Trophoblast cell (in vitro differentiated cells and primary cell): ENCODE results near the gene RBM20.
A peak's percentile ranks its signal among the peaks of the same experiment; 100 is the strongest.

ENCODE experiments used
- DNase-seq, 2 donors: peaks; one replicate each; pipeline ENCODE4 v3.0.0-alpha.2; 2016
- H2AFZ ChIP-seq: 2 replicates; pipeline ENCODE4 v1.6.1; 2013; ENCODE audit warnings: low read length, moderate library complexity, mild to moderate bottlenecking; ENCODE audit not compliant: insufficient read depth, poor library complexity
- H2AK5ac ChIP-seq: 2 replicates; pipeline ENCODE4 v1.6.1; 2013; ENCODE audit warnings: mild to moderate bottlenecking, low read length
- H2BK120ac ChIP-seq: 2 replicates; pipeline ENCODE4 v1.6.1; 2013; ENCODE audit warnings: low read length, mild to moderate bottlenecking, moderate library complexity; ENCODE audit not compliant: insufficient read depth, poor library complexity
- H2BK12ac ChIP-seq: 2 replicates; pipeline ENCODE4 v1.6.1; 2013; ENCODE audit warnings: mild to moderate bottlenecking, low read length, moderate library complexity
- H2BK5ac ChIP-seq: 2 replicates; pipeline ENCODE4 v1.6.1; 2013; ENCODE audit warnings: low read length, low read depth, moderate library complexity, mild to moderate bottlenecking; ENCODE audit not compliant: poor library complexity
- H3K14ac ChIP-seq: 2 replicates; pipeline ENCODE4 v1.6.1; 2013; ENCODE audit warnings: mild to moderate bottlenecking, low read length
- H3K18ac ChIP-seq: 2 replicates; pipeline ENCODE4 v1.6.1; 2013; ENCODE audit warnings: mild to moderate bottlenecking, low read length
- H3K23ac ChIP-seq: 2 replicates; pipeline ENCODE4 v1.6.1; 2013; ENCODE audit warnings: low read length
- H3K27ac ChIP-seq: 2 replicates; pipeline ENCODE4 v1.5.1; 2013; ENCODE audit warnings: low read depth, mild to moderate bottlenecking, inconsistent platforms, low read length, moderate library complexity
- H3K27me3 ChIP-seq: 2 replicates; pipeline ENCODE4 v1.6.1; 2013; ENCODE audit warnings: inconsistent platforms, mild to moderate bottlenecking, low read length, moderate library complexity; ENCODE audit not compliant: insufficient read depth
- H3K36me3 ChIP-seq, 2 experiments: 1 replicate in 1 of 2; 2 replicates in 1 of 2; pipeline ENCODE4 v1.6.1; 2013; ENCODE audit warnings: low read length in 2 of 2, mild to moderate bottlenecking in 2 of 2, moderate library complexity in 1 of 2; ENCODE audit not compliant: insufficient read depth in 2 of 2, control insufficient read depth in 1 of 2
- H3K4ac ChIP-seq: 2 replicates; pipeline ENCODE4 v1.6.1; 2013; ENCODE audit warnings: low read depth, mild to moderate bottlenecking, low read length, moderate library complexity
- H3K4me1 ChIP-seq, 2 experiments: 1 replicate in 1 of 2; 2 replicates in 1 of 2; pipeline ENCODE4 v1.6.1; 2013; ENCODE audit warnings: low read length in 2 of 2, mild to moderate bottlenecking in 2 of 2, moderate library complexity in 1 of 2; ENCODE audit not compliant: insufficient read depth in 2 of 2, control insufficient read depth in 1 of 2
- H3K4me2 ChIP-seq: 2 replicates; pipeline ENCODE4 v1.6.1; 2013; ENCODE audit warnings: inconsistent platforms, mild to moderate bottlenecking, low read length, moderate library complexity
- H3K4me3 ChIP-seq: 2 replicates; pipeline ENCODE4 v1.5.1; 2013; ENCODE audit warnings: mild to moderate bottlenecking, low read depth, low read length, inconsistent platforms
- H3K79me1 ChIP-seq: one replicate; pipeline ENCODE4 v1.6.1; 2013; ENCODE audit warnings: low read length
- H3K79me2 ChIP-seq: 2 replicates; pipeline ENCODE4 v1.6.1; 2013; ENCODE audit warnings: low read length, mild to moderate bottlenecking; ENCODE audit not compliant: control insufficient read depth, insufficient read depth, poor library complexity
- H3K9ac ChIP-seq: 2 replicates; pipeline ENCODE4 v1.6.1; 2013; ENCODE audit warnings: mild to moderate bottlenecking, low read length
- H3K9me3 ChIP-seq: 2 replicates; pipeline ENCODE4 v1.6.1; 2013; ENCODE audit warnings: low read depth, mild to moderate bottlenecking, control low read depth, inconsistent platforms, low read length; ENCODE audit not compliant: insufficient read depth
- H4K12ac ChIP-seq: 2 replicates; pipeline ENCODE4 v1.6.1; 2013; ENCODE audit warnings: low read depth, mild to moderate bottlenecking, low read length, moderate library complexity
- H4K8ac ChIP-seq: 2 replicates; pipeline ENCODE4 v1.6.1; 2013; ENCODE audit warnings: low read depth, mild to moderate bottlenecking, low read length, moderate library complexity
- H4K91ac ChIP-seq: one replicate; pipeline ENCODE4 v1.6.1; 2013; ENCODE audit warnings: low read depth, mild to moderate bottlenecking, low read length, moderate library complexity
- WGBS: extraction: QIAGEN DNeasy Blood & Tissue Kit; methylation state at CpG from one replicate; pipeline ENCODE4 v1.1.7; 2013; ENCODE audit warnings: missing lambda C conversion rate; ENCODE audit not compliant: insufficient read length, insufficient coverage; ENCODE audit errors: extremely low coverage; 5-methylcytosine and 5-hydroxymethylcytosine counted together

RBM20 gene

DNA sequence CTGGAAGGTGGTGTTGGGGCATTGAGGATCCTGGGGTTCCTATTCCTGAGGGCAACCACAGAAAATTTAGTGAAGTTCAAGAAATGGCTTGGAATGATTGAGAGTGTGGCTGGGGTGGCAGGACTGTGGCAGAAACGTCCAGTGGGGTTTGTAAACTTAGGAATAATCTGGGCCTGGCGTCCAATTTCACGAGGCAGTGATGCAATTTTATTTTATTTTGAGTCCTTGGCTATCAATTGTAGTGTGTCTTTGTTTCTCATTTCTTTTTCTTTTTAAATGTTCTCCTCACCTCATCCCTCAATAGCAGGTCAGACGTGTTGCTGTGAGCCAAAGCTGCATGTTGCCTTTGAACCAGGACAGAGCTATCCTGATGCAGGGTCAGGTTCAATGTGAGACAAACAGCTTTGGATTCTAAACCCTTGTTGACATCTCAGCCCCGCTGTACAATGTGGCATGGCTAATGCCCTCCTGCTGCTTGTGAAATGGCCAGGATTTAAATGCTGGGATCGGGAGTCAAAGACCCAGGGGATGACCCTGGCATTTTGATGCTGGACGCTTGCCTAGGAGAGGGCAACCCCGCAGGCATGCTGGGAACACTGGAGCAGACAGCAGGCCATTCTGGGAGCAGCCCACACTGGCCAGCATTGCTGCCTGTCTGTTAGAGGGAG is 64.8 kb downstream of the RBM20 start:
- peak overlapping the region; percentile 45 for H2BK12ac ChIP-seq
- no peak overlapping the region for H3K9ac ChIP-seq
- no peak overlapping the region for H2AK5ac ChIP-seq
- H3K9me3 ChIP-seq: no peaks in the 10 kb centered on the region
- H3K4ac ChIP-seq: no peak overlapping the region
- H3K79me2 ChIP-seq: no peaks in the 10 kb centered on the region
- no peak overlapping the region for H3K4me2 ChIP-seq
- H3K4me1 ChIP-seq: peaks cover 5 to 6% of the 10 kb centered on the region in 2 experiments
- H3K27ac ChIP-seq: no peak overlapping the region
- no peak overlapping the region for H2AFZ ChIP-seq
- no peak overlapping the region for H4K12ac ChIP-seq
- H3K14ac ChIP-seq: no peak overlapping the region
- no peaks in the 10 kb centered on the region for H3K36me3 ChIP-seq
- no peak for DNase-seq
- no peaks in the 10 kb centered on the region for H3K27me3 ChIP-seq
- peak overlapping the region; percentile 42 for H3K23ac ChIP-seq
- H3K4me3 ChIP-seq: no peak overlapping the region
- no CpG with 5 or more reads among the region's 8 CpGs for WGBS
- peaks cover 2% of the 10 kb centered on the region for H3K79me1 ChIP-seq
- no peak overlapping the region for H3K18ac ChIP-seq
- H4K91ac ChIP-seq: no peak overlapping the region
- H2BK5ac ChIP-seq: no peak overlapping the region
- H4K8ac ChIP-seq: no peak overlapping the region
- no peak overlapping the region for H2BK120ac ChIP-seq

DNA sequence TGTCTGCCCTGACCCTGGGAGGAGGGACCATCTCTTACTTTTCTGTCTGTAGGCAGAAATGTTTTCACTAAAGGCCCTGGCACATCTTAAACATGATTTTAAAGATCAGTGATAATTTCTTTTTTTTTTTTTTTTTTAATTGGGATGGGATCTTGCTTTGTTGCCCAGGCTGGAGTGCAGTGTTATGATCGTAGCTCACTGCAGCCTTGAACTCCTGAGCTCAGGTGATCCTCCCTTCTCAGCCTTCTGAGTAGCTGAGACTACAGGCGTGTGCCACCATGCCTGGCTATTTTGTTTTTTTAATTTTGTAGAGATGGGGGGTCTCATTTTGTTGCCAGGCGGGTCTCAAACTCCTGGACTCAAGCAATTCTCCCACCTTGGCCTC is 65.3 kb downstream of the RBM20 start:
- H2AK5ac ChIP-seq: no peak overlapping the region
- H3K4ac ChIP-seq: no peak overlapping the region
- H2BK5ac ChIP-seq: no peak overlapping the region
- no peak overlapping the region for H3K4me2 ChIP-seq
- no peak overlapping the region for H4K91ac ChIP-seq
- H3K79me1 ChIP-seq: peaks cover 2% of the 10 kb centered on the region
- H3K36me3 ChIP-seq: no peaks in the 10 kb centered on the region
- no peak overlapping the region for H3K4me3 ChIP-seq
- no peak overlapping the region for H3K18ac ChIP-seq
- H4K12ac ChIP-seq: no peak overlapping the region
- peaks cover 5 to 6% of the 10 kb centered on the region in 2 experiments for H3K4me1 ChIP-seq
- no peak overlapping the region for H2AFZ ChIP-seq
- no peak overlapping the region for H3K9ac ChIP-seq
- no peak for DNase-seq
- no peak overlapping the region for H3K27ac ChIP-seq
- H3K27me3 ChIP-seq: no peaks in the 10 kb centered on the region
- H2BK12ac ChIP-seq: no peak overlapping the region
- H3K14ac ChIP-seq: no peak overlapping the region
- H3K9me3 ChIP-seq: no peaks in the 10 kb centered on the region
- no CpG with 5 or more reads among the region's 3 CpGs for WGBS
- H3K79me2 ChIP-seq: no peaks in the 10 kb centered on the region
- no peak overlapping the region for H4K8ac ChIP-seq
- H3K23ac ChIP-seq: no peak overlapping the region
- H2BK120ac ChIP-seq: no peak overlapping the region

DNA sequence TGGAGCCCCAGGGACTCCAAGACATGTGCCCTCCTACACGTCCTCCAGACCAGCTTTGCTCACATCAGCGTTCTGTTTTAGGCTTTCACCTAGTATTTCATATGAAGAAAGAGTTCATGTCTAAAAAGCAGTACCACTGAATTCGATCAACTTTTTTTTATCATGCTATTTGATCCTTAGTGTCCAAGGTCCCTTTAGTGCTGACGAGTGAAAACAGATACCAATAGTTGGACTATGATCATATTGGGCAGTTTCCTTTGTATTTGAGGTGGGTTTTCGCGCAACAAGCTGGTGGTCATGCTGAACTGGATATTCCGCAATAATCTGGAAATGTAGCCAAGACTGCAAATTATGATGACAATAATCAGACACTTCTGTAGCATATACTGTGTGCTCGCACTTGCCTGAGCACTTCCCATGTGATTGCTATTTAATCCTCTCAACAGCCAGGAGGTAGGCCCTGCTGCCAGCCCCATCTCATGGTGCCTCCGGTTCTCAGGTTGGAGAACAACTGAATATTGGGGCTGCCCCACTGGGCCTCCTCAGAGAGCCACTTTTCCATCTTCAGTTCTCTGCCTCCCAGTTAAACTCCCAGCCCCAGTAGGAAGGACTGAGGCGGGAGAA is 65.9 kb downstream of the RBM20 start:
- Histone ChIP-seq H4K8ac (no peak overlapping the region), H2BK5ac (no peak overlapping the region), H3K4me2 (no peak overlapping the region), H4K91ac (no peak overlapping the region), H3K18ac (no peak overlapping the region), H3K27ac (no peak overlapping the region), H2BK12ac (no peak overlapping the region), H3K79me2 (no peaks in the 10 kb centered on the region), H2AFZ (no peak overlapping the region), H3K4me3 (no peak overlapping the region), H3K14ac (no peak overlapping the region), H3K4ac (no peak overlapping the region), H4K12ac (no peak overlapping the region), H3K36me3 (no peaks in the 10 kb centered on the region), H2AK5ac (no peak overlapping the region), H3K4me1 (peaks cover 5 to 6% of the 10 kb centered on the region in 2 experiments), H3K23ac (no peak overlapping the region), H3K79me1 (peaks cover 2% of the 10 kb centered on the region), H2BK120ac (no peak overlapping the region), H3K9me3 (no peaks in the 10 kb centered on the region), H3K9ac (no peak overlapping the region), H3K27me3 (no peaks in the 10 kb centered on the region)
- no peak for DNase-seq
- WGBS: no CpG with 5 or more reads among the region's 10 CpGs

DNA sequence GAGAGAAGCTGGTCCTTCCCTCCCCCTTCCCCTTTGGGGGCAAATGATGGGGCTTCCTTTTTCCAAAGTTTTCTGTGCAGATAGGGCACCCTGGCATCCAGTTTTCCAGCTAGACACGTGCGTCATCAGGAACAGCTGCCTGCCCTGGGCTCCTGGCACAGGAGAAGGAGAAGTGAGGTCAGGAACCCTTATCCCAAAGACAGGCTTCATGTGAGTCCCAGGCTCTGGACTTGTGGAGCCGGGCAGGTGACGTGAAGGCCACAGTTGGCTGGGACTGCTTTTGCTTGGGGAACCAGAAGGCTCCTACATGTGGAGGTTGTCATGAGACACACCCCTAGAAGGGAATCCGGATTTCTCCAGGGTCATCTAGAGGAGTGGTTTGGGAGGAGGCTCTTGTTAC is 66.5 kb downstream of the RBM20 start:
- no peak overlapping the region for H3K23ac ChIP-seq
- H3K9me3 ChIP-seq: no peaks in the 10 kb centered on the region
- no peak overlapping the region for H2BK120ac ChIP-seq
- H2BK12ac ChIP-seq: peak overlapping the region; percentile 38
- no peak overlapping the region for H3K9ac ChIP-seq
- H3K4me1 ChIP-seq: peaks cover 5 to 6% of the 10 kb centered on the region in 2 experiments
- H4K91ac ChIP-seq: no peak overlapping the region
- no peak overlapping the region for H3K27ac ChIP-seq
- no peak overlapping the region for H4K8ac ChIP-seq
- H3K14ac ChIP-seq: no peak overlapping the region
- no peak overlapping the region for H2AFZ ChIP-seq
- no peaks in the 10 kb centered on the region for H3K36me3 ChIP-seq
- no peak overlapping the region for H3K4me3 ChIP-seq
- H3K27me3 ChIP-seq: no peaks in the 10 kb centered on the region
- H4K12ac ChIP-seq: no peak overlapping the region
- H3K18ac ChIP-seq: no peak overlapping the region
- H2BK5ac ChIP-seq: no peak overlapping the region
- no peak overlapping the region for H3K4me2 ChIP-seq
- DNase-seq: no peak
- no CpG with 5 or more reads among the region's 5 CpGs for WGBS
- peaks cover 2% of the 10 kb centered on the region for H3K79me1 ChIP-seq
- H3K4ac ChIP-seq: no peak overlapping the region
- H3K79me2 ChIP-seq: no peaks in the 10 kb centered on the region
- no peak overlapping the region for H2AK5ac ChIP-seq
